ENCODE data around the gene ABCA2.

GRCh38 chr9:137053944-137054931, 26.2 kb upstream of the ABCA2 start, which contains the start of gene ENTPD2:
- TF ChIP-seq CTCF (conservative IDR thresholded peaks at IDR 0.05; ENCODE audit: low read length) (no peak), EZH2phosphoT487 (IDR thresholded peaks at IDR 0.05; ENCODE audit: borderline replicate concordance) (no peak)
